Bone marrow (tissue), 2 donors: ENCODE measurements around the gene ANP32D.
"Not testable (repeated sequence)": the region's sequence is repeated elsewhere in the genome, so short reads cannot be mapped to it uniquely, and the experiment has no call there.

Experiments used
- DNase-seq, 2 donors: peaks; one replicate each; lab custom pipeline; 2025; lab: John Stamatoyannopoulos, UW

The ANP32D gene

GRCh38 chr12:48472259-48472658 lies at the start of gene ANP32D:
Gene ANP32D, plus strand, starts transcription at chr12:48472559. Its CDS starts 106 bp downstream, at chr12:48472665.
- no peak for DNase-seq

- no peak for DNase-seq
Observed at GRCh38 chr12:48423171-48423570, 49.2 kb upstream of the ANP32D start.

- no peak for DNase-seq
Observed at GRCh38 chr12:48424644-48425043, 47.7 kb upstream of the ANP32D start.

DNA sequence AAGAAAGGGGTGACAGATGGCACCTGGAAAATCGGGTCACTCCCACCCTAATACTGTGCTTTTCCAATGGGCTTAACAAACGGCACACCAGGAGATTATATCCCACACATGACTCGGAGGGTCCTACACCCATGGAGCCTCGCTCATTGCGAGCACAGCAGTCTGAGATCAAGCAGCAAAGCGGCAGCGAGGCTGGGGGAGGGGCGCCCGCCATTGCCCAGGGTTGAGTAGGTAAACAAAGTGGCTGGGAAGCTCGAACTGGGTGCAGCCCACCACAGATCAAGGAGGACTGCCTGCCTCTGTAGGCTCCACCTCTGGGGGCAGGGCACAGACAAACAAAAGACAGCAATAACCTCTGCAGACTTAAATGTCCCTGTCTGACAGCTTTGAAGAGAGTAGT lies 38.3 kb upstream of the ANP32D start:
- DNase-seq: not testable (repeated sequence)

- DNase-seq: no peak
Observed at GRCh38 chr12:48441069-48441468, 31.3 kb upstream of the ANP32D start.

DNA sequence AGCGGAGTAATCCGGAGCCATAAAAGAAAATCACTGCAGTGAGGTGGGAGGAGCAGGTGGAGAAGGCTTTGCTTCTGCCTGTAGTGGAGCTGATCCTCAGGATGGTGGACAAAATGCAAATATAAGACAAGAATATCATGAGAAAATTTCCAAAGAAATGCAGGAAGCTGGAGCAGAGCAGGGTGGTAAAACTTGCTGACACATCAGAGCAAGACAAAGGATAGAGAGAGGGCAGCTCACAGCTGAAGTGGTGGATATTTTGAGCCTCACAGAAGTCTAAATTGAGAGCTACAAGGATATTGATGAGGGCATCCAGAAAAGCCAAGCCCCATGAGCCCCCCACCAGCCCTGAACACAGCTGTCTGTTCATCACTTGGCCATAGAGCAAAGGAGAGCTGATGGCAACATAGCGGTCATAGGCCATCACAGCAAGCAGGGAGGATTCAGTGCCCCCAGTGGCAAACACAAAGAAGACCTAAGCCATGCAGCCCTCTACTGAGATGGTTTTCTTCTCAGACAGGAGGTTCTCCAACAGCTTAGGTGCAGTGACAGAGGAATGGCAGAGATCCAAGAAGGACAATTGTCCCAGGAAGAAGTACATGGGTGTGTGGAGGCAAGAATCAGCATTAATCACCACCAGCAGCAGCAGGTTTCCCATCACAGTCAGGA lies 30.0 kb upstream of the ANP32D start:
- DNase-seq: no peak

- DNase-seq: no peak
Observed at GRCh38 chr12:48445538-48445937, 26.8 kb upstream of the ANP32D start.

GRCh38 chr12:48446161-48446776 lies 26.1 kb upstream of the ANP32D start:
- no peak for DNase-seq

DNA sequence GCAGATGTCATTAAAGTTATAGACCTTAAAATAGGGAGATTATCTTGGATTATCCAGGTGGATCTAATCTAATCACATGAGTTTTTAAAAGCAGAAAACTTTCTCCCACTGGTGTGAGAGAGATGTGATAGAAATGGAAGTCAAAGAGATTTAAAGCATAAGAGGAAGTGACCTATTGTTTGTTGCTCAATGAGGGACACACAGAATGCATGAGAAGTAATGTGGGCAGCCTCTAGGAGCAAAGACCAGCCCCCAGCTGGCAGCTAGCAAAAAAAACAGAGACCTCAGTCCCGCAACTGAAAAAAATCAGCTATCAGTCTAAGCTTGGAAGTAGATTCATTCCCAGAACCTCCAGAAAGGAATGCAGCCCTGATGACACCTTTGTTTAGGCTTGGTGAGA lies 24.6 kb upstream of the ANP32D start:
- DNase-seq: no peak

DNA sequence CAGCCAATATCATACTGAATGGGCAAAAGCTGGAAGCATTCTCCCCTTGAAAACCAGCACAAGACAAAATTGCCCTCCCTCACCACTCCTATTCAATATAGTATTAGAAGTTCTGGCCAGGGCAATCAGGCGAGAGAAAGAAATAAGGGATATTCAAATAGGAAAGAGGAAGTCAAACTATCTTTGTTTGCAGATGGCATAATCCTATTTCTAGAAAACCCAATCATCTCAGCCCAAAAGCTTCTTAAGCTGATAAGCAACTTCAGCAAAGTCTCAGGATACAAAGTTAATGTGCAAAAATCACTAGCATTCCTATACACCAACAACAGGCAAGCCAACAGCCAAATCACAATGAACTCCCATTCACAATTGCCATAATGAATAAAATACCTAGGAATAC lies 21.0 kb upstream of the ANP32D start:
- DNase-seq: no peak

GRCh38 chr12:48452961-48453360 lies 19.4 kb upstream of the ANP32D start:
- not testable (repeated sequence) for DNase-seq

DNA sequence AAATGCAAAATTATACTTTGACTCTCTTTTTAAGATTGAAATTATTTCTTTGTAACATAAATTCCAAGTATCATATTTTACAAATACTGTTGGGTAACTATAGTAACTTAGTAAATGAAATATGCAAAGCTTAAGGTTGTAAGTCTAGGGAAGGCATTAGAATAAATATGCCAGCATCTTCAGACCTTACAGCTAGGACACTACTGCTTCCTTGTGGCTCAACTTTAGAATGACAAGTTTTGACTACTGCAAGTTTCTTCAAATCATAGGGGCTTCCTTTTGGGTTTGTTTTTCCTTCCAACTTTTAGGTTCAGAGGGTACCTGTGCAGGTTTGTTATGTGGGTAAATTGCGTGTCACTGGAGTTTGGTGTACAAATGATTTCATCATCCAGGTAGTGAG lies 17.7 kb upstream of the ANP32D start:
- no peak for DNase-seq

DNA sequence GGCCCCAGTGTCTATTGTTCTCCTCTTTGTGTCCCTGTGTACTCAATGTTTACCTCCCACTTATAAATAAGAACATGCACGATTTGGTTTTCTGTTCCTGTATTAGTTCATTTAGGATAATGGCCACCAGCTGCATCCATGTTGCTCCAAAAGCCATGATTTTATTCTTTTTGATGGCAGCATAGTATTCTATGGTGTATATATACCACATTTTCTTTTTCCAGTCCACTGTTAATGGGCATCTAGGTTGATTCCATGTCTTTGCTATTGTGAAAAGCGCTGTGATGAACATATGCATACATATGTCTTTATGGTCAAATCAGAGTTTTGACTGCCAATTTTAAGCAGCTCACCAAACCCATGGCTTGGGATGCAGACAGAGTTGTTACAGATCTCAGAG lies 17.2 kb upstream of the ANP32D start:
- DNase-seq: no peak

GRCh38 chr12:48459259-48459658 lies 13.1 kb upstream of the ANP32D start:
- DNase-seq: no peak

DNA sequence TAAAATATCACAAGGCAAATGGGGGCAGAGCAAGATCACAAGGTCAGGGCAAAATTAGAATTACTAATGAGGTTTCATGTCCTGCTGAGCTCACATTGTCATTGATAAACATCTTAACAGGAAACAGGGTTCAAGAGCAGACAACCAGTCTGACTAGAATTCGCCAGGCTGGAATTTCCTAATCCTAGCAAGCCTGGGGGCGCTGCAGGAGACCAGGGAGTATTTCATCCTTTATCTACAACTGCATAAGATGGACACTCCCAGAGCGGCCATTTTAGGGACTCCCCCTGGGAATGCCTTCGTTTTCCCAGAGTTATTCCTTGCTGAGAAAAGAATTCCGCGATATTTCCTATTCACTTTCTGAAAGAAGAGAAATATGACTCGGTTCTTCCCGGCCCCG lies 3.3 kb upstream of the ANP32D start:
- not testable (repeated sequence) for DNase-seq

GRCh38 chr12:48473061-48473460 lies 702 bp downstream of the ANP32D start:
- no peak for DNase-seq

GRCh38 chr12:48474497-48474896 lies 2.1 kb downstream of the ANP32D start:
- not testable (repeated sequence) for DNase-seq

DNA sequence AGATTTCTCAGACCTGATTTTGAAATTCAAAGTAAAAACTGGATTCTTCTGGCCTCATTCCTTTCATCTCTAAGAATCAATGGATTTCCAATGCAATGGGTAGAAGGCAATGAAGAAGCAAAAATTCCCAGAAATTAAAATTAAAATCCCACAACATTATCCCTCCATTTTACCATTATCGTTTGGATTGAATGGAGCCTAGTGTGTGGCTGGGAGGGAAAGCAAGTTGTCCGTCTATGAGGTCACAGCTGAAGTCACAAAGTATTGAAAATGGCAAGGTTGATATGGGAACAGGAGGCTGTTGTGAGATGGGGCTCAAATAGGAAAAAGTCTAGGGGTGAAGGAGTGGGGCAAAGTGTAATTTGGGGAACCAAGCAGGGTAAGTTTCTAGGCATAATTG lies 9.8 kb downstream of the ANP32D start, which contains the start of gene C12orf54:
Gene C12orf54 (plus strand): TSS at position 301 of the 400 bp plus-strand sequence. CDS start 799 bp downstream, outside the sequence.
- DNase-seq: no peak

- DNase-seq: no peak
Observed at GRCh38 chr12:48482930-48483329, 10.6 kb downstream of the ANP32D start.

DNA sequence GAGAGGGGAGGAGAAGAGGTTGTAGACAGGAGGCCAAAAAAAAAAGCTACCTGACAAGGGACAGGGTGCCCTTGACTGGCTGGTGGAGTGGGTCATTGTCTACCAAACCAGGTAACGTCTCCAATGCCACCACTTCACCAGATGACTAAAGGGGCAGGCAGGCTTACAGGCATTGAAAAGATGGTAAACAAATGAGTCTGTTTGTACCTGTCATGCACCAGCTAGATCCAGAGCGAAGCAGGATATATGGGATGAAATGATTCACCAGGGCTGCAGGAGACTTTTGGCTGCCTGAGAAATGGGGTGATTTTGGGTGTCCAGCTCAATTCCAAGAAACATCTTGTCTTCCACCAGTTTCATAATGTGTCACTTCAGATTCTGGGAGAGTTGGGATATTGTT lies 13.9 kb downstream of the ANP32D start:
- no peak for DNase-seq

DNA sequence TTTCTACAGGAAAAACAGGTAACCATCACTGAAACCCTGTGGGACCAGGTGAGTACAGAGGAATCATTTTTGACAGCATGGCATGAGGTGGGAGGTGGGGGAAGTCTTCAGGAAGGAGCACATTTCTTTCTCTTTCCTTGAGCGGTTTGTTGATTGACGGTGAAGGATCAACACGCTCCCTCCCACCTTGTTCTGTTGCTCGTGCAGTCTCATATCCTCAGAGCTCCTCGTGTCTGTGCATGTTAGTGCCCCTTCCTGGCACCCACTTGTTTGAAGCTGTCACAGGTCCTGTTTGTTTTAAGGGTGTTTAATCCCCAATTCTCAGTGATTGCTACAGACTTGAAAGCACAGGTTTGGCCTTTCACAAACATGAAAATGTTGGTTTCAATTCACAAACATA lies 14.3 kb downstream of the ANP32D start:
- DNase-seq: no peak

GRCh38 chr12:48489012-48489411 lies 16.7 kb downstream of the ANP32D start:
- no peak for DNase-seq

- DNase-seq: not testable (repeated sequence)
Observed at GRCh38 chr12:48489456-48489855, 17.1 kb downstream of the ANP32D start.

- not testable (repeated sequence) for DNase-seq
Observed at GRCh38 chr12:48500281-48500680, 27.9 kb downstream of the ANP32D start.
